Measurements from ENCODE around the gene SCRN1. TPM values are rescaled to one million over a fixed set of nuclear protein-coding genes. Genes with fewer than 3 reads are reported as not detected.

Gene SCRN1
- total RNA-seq, 6 experiments from 2014 or later: 137 to 168 (median 145) TPM

GRCh38 chr7:29882481-29882880 is 107.1 kb downstream of the SCRN1 start:
- no peak overlapping the region for H3K4me3 Mint-ChIP-seq
- H3K4me1 Mint-ChIP-seq (ENCODE audit: low read depth): peaks cover 6% of the 10 kb centered on the region; the same call in 1 of the 2 replicates
- no peaks in the 10 kb centered on the region for H3K36me3 Mint-ChIP-seq (ENCODE audit: low read depth)
- H3K27me3 Mint-ChIP-seq (ENCODE audit: insufficient read depth): peaks cover 12% of the 10 kb centered on the region
- no peak for DNase-seq
- TF ChIP-seq CTCF (IDR thresholded peaks at IDR 0.05): no peak
- no peak overlapping the region for H3K27ac Mint-ChIP-seq
- no peaks in the 10 kb centered on the region for H3K9me3 Mint-ChIP-seq

- no peak overlapping the region for H3K27ac Mint-ChIP-seq
- no peaks in the 10 kb centered on the region for H3K36me3 Mint-ChIP-seq (ENCODE audit: low read depth)
- peaks cover 6% of the 10 kb centered on the region; the same call in 1 of the 2 replicates for H3K4me1 Mint-ChIP-seq (ENCODE audit: low read depth)
- no peak overlapping the region for H3K4me3 Mint-ChIP-seq
- DNase-seq: no peak
- no peak for TF ChIP-seq CTCF (IDR thresholded peaks at IDR 0.05)
- H3K27me3 Mint-ChIP-seq (ENCODE audit: insufficient read depth): peaks cover 8% of the 10 kb centered on the region
- H3K9me3 Mint-ChIP-seq: no peaks in the 10 kb centered on the region
Observed at GRCh38 chr7:29881724-29882123, 107.9 kb downstream of the SCRN1 start.

GRCh38 chr7:29879609-29880008 is 110.0 kb downstream of the SCRN1 start:
- H3K4me1 Mint-ChIP-seq (ENCODE audit: low read depth): peaks cover 6% of the 10 kb centered on the region; the same call in 1 of the 2 replicates
- DNase-seq: peak; percentile 14

GRCh38 chr7:29878081-29878688 is 111.4 kb downstream of the SCRN1 start:
- DNase-seq: peak; percentile 49
- Mint-ChIP-seq H3K9me3 (no peaks in the 10 kb centered on the region), H3K27me3 (ENCODE audit: insufficient read depth) (peaks cover 9% of the 10 kb centered on the region), H3K36me3 (ENCODE audit: low read depth) (no peaks in the 10 kb centered on the region), H3K4me1 (ENCODE audit: low read depth) (peaks cover 6% of the 10 kb centered on the region; the same call in 1 of the 2 replicates), H3K27ac (no peak overlapping the region), H3K4me3 (no peak overlapping the region)
- TF ChIP-seq CTCF (IDR thresholded peaks at IDR 0.05): peak; percentile 86

More at GRCh38 chr7:29879609-29880008, 110.0 kb downstream of the SCRN1 start:
- Mint-ChIP-seq H3K36me3 (ENCODE audit: low read depth) (no peaks in the 10 kb centered on the region), H3K9me3 (no peaks in the 10 kb centered on the region), H3K4me3 (no peak overlapping the region), H3K27me3 (ENCODE audit: insufficient read depth) (peaks cover 11% of the 10 kb centered on the region), H3K27ac (no peak overlapping the region)
- no peak for TF ChIP-seq CTCF (IDR thresholded peaks at IDR 0.05)

- Mint-ChIP-seq H3K4me3 (no peak overlapping the region), H3K36me3 (ENCODE audit: low read depth) (no peaks in the 10 kb centered on the region), H3K27ac (no peak overlapping the region), H3K27me3 (ENCODE audit: insufficient read depth) (peaks cover 9% of the 10 kb centered on the region), H3K4me1 (ENCODE audit: low read depth) (peaks cover 8% of the 10 kb centered on the region), H3K9me3 (no peaks in the 10 kb centered on the region)
- TF ChIP-seq CTCF (IDR thresholded peaks at IDR 0.05): no peak
- DNase-seq: no peak
Observed at GRCh38 chr7:29877196-29877595, 112.4 kb downstream of the SCRN1 start.
